A549 (cell line): ENCODE data around the gene FSTL5.

Experiments used
- FOSL2 ChIP-seq, 2 experiments: fragments of 450-650 bp in 1 of 2; fragments of >200 bp in 1 of 2; sonication (Bioruptor Twin) in 1 of 2; formaldehyde crosslinking; IDR thresholded peaks; 2 replicates each; pipeline versions ENCODE4 v1.5.0 to v1.6.1; 2016 to 2020; ENCODE audit warnings: mild to moderate bottlenecking in 1 of 2, moderate library complexity in 1 of 2
- HMGXB4 ChIP-seq: fragments of 250-450 bp; sonication (Bioruptor Pico); IDR thresholded peaks from 2 replicates; pipeline ENCODE4 v1.5.0; 2021; ENCODE audit warnings: mild to moderate bottlenecking, moderate library complexity, borderline replicate concordance
- MYC ChIP-seq: IDR thresholded peaks from 2 replicates; pipeline ENCODE4 v1.6.1; 2012; ENCODE audit warnings: mild to moderate bottlenecking, inconsistent platforms, low read length, improper control_type of control experiment, borderline replicate concordance
- NR3C1 ChIP-seq: fragments of >200 bp; sonication (Bioruptor Twin); formaldehyde crosslinking; IDR thresholded peaks from 3 replicates; pipeline ENCODE4 v1.6.1; 2017
- PHF8 ChIP-seq: fragments of 200-600 bp; sonication (generic); IDR thresholded peaks from 2 replicates; pipeline ENCODE4 v1.6.1; 2016; ENCODE audit warnings: low read depth, mild to moderate bottlenecking, antibody characterized with exemption, moderate library complexity, borderline replicate concordance
- POLR2A ChIP-seq: IDR thresholded peaks from 2 replicates; pipeline ENCODE4 v1.6.1; 2012; ENCODE audit warnings: mild to moderate bottlenecking, low read length
- POLR2AphosphoS2 ChIP-seq: conservative IDR thresholded peaks from 2 replicates; pipeline ENCODE4 v1.6.1; 2012; ENCODE audit warnings: low read length, improper control_type of control experiment, inconsistent platforms
- RCOR1 ChIP-seq: fragments of 150-350 bp; IDR thresholded peaks from 2 replicates; pipeline ENCODE4 v1.6.1; 2014; ENCODE audit warnings: antibody characterized with exemption, low read length, low read depth
- REST ChIP-seq: fragments of 200-600 bp; sonication (generic); IDR thresholded peaks from 2 replicates; pipeline ENCODE4 v1.6.1; 2016; ENCODE audit warnings: antibody characterized with exemption, mild to moderate bottlenecking, moderate library complexity
- SREBF2 ChIP-seq: fragments of 450-650 bp; IDR thresholded peaks from 2 replicates; pipeline ENCODE4 v1.6.1; 2014; ENCODE audit warnings: mild to moderate bottlenecking, moderate library complexity
- USF2 ChIP-seq: fragments of 450-650 bp; IDR thresholded peaks from 2 replicates; pipeline ENCODE4 v1.6.1; 2014; ENCODE audit warnings: antibody characterized with exemption
- ZSCAN20 ChIP-seq: fragments of 250-450 bp; sonication (Bioruptor Pico); IDR thresholded peaks from 2 replicates; pipeline ENCODE4 v1.8.0; 2022; ENCODE audit warnings: mild to moderate bottlenecking, moderate library complexity
- TF ChIP-seq, protein P1 (sequence below): fragments of >200 bp; sonication (Bioruptor Twin); formaldehyde crosslinking; IDR thresholded peaks from 3 replicates; pipeline ENCODE4 v1.5.1; 2016
- TF ChIP-seq, protein P2 (sequence below): fragments of 150-350 bp; IDR thresholded peaks from 2 replicates; pipeline ENCODE4 v1.6.1; 2014; ENCODE audit warnings: low read depth, mild to moderate bottlenecking, low read length

DNA sequence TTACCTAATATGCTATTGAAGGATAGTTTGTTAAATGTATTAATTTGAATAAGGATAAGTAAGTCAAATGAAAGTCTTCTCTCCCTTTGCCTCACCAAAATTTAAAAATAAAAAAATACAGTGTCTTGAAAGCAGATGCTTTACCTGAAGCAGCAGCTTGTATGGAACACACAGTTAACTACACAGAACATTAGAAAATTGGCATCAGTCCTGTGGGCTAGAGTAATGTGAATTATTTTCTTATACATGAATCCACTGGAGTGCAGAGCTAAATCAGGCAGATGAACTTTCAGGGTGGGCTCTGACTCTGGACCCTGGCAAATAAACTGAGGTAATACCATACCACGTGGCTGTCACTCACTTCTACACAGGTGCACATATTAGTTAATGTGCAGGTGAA, 348.0 kb downstream of the FSTL5 start:
- TF ChIP-seq, protein P1, sequence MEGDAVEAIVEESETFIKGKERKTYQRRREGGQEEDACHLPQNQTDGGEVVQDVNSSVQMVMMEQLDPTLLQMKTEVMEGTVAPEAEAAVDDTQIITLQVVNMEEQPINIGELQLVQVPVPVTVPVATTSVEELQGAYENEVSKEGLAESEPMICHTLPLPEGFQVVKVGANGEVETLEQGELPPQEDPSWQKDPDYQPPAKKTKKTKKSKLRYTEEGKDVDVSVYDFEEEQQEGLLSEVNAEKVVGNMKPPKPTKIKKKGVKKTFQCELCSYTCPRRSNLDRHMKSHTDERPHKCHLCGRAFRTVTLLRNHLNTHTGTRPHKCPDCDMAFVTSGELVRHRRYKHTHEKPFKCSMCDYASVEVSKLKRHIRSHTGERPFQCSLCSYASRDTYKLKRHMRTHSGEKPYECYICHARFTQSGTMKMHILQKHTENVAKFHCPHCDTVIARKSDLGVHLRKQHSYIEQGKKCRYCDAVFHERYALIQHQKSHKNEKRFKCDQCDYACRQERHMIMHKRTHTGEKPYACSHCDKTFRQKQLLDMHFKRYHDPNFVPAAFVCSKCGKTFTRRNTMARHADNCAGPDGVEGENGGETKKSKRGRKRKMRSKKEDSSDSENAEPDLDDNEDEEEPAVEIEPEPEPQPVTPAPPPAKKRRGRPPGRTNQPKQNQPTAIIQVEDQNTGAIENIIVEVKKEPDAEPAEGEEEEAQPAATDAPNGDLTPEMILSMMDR, result no peak
- TF ChIP-seq FOSL2 (IDR thresholded peaks at IDR 0.05) (no peak), FOSL2 (CRISPR knock-in tag; IDR thresholded peaks at IDR 0.05) (no peak), POLR2AphosphoS2 (no peak), PHF8 (no peak), RCOR1 (no peak), POLR2A (no peak), HMGXB4 (CRISPR knock-in tag) (no peak), MYC (no peak), SREBF2 (no peak), ZSCAN20 (CRISPR knock-in tag) (no peak), USF2 (no peak), NR3C1 (no peak), REST (no peak)
- TF ChIP-seq, protein P2, sequence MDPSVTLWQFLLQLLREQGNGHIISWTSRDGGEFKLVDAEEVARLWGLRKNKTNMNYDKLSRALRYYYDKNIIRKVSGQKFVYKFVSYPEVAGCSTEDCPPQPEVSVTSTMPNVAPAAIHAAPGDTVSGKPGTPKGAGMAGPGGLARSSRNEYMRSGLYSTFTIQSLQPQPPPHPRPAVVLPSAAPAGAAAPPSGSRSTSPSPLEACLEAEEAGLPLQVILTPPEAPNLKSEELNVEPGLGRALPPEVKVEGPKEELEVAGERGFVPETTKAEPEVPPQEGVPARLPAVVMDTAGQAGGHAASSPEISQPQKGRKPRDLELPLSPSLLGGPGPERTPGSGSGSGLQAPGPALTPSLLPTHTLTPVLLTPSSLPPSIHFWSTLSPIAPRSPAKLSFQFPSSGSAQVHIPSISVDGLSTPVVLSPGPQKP, result no peak
